OCI-LY7 (cell line): ENCODE results near the gene LYRM4. TPM values are rescaled to one million over a fixed set of nuclear protein-coding genes. Genes with fewer than 3 reads are reported as not detected.

Experiments
- BruUV-seq: library from RNA; stranded (reverse); fragments of 400-500 nt; replicated peaks from 2 replicates; lab custom pipeline; 2021; lab: Mats Ljungman, UMichigan
- CTCF ChIA-PET: fragments of 300-600 bp; sonication (Branson Sonifier 250); formaldehyde crosslinking; loops from one replicate; lab custom pipeline; 2022; ENCODE audit warnings: antibody characterized with exemption; ENCODE audit not compliant: unreplicated experiment; lab: Charles Lee
- POLR2A ChIA-PET: fragments of 300-600 bp; sonication (Branson Sonifier 250); formaldehyde crosslinking; loops from one replicate; lab custom pipeline; 2022; ENCODE audit warnings: antibody characterized with exemption; lab: Charles Lee
- DNase-seq: peaks from one replicate; pipeline ENCODE4 v3.0.0-alpha.2; 2015; ENCODE audit warnings: low spot score
- H2AFZ ChIP-seq: fragments of 200-600 bp; sonication (generic), shearing (Covaris generic); 2 replicates; pipeline ENCODE4 v1.6.1; 2014; ENCODE audit warnings: mild to moderate bottlenecking, antibody characterized with exemption, low read length, moderate library complexity
- H3K27ac ChIP-seq: fragments of 200-600 bp; sonication (generic); 2 replicates; pipeline ENCODE4 v1.5.1; 2014; ENCODE audit warnings: mixed run types, low read depth, mild to moderate bottlenecking, moderate library complexity, low read length, inconsistent platforms; ENCODE audit not compliant: poor library complexity, severe bottlenecking
- H3K36me3 ChIP-seq: fragments of 200-600 bp; sonication (generic); 2 replicates; pipeline ENCODE4 v1.6.1; 2014; ENCODE audit warnings: mild to moderate bottlenecking, antibody characterized with exemption, low read length, moderate library complexity, mixed read lengths; ENCODE audit not compliant: insufficient read depth
- H3K4me1 ChIP-seq: fragments of 200-600 bp; sonication (generic); 2 replicates; pipeline ENCODE4 v1.5.1; 2014; ENCODE audit warnings: mild to moderate bottlenecking, low read length; ENCODE audit not compliant: insufficient read depth, poor library complexity, severe bottlenecking
- H3K4me2 ChIP-seq: fragments of 200-600 bp; sonication (generic); 2 replicates; pipeline ENCODE4 v1.6.1; 2014; ENCODE audit warnings: mild to moderate bottlenecking, low read length
- H3K4me3 ChIP-seq: fragments of 200-600 bp; sonication (generic); 2 replicates; pipeline ENCODE4 v1.5.1; 2014; ENCODE audit warnings: mild to moderate bottlenecking, low read depth, low read length; ENCODE audit not compliant: poor library complexity, severe bottlenecking
- H3K79me2 ChIP-seq: fragments of 200-600 bp; sonication (generic); 2 replicates; pipeline ENCODE4 v1.6.1; 2016; ENCODE audit warnings: low read depth, mild to moderate bottlenecking, low read length, moderate library complexity, mixed read lengths; ENCODE audit not compliant: insufficient read depth
- H3K9me2 ChIP-seq: fragments of 200-600 bp; sonication (generic); 2 replicates; pipeline ENCODE4 v1.6.1; 2016; ENCODE audit warnings: mild to moderate bottlenecking, low read length, mixed read lengths; ENCODE audit not compliant: insufficient read depth
- H3K9me3 ChIP-seq: fragments of 200-600 bp; sonication (generic); 2 replicates; pipeline ENCODE4 v1.6.1; 2014; ENCODE audit warnings: mild to moderate bottlenecking, mixed run types, low read length, mixed read lengths
- H4K20me1 ChIP-seq: fragments of 200-600 bp; sonication (generic); 2 replicates; pipeline ENCODE4 v1.6.1; 2014; ENCODE audit warnings: mild to moderate bottlenecking, antibody characterized with exemption, low read length, moderate library complexity, mixed read lengths; ENCODE audit not compliant: insufficient read depth
- CTCF ChIP-seq: fragments of 200-600 bp; sonication (generic); conservative IDR thresholded peaks from 2 replicates; pipeline ENCODE4 v1.5.1; 2014; ENCODE audit warnings: mild to moderate bottlenecking, antibody characterized with exemption, low read length, moderate library complexity, mixed read lengths
- EZH2phosphoT487 ChIP-seq: fragments of 200-600 bp; sonication (generic); IDR thresholded peaks from 2 replicates; pipeline ENCODE4 v1.6.1; 2018; ENCODE audit warnings: low read depth, borderline replicate concordance, mild to moderate bottlenecking, mixed run types, antibody characterized with exemption, low read length, moderate library complexity, mixed read lengths
- intact Hi-C: fragments of 100-400 bp; cut with micrococcal nuclease; formaldehyde crosslinking; loops from one replicate; pipeline ENCODE4 v1.10.0; 2022; ENCODE audit not compliant: unreplicated experiment
- total RNA-seq, 2 experiments: library from RNA; depleted of rRNA in 1 of 2; stranded (reverse); fragments of >200 nt in 1 of 2; shearing (Covaris generic) in 1 of 2; gene quantifications; 2 replicates each; pipeline ENCODE4 v1.2.3, GENCODE V29; 2014 to 2022

Gene LYRM4
- total RNA-seq, 2 experiments from 2014 or later, result 19.6 to 34.3 TPM

GRCh38 chr6:5094327-5094726 lies 166.4 kb downstream of the LYRM4 start:
- DNase-seq, result no peak
- no TSS peak for BruUV-seq
- H3K36me3 ChIP-seq, result no peaks in the 10 kb centered on the region
- H4K20me1 ChIP-seq, result no peaks in the 10 kb centered on the region
- intact Hi-C loops, result no loop called here
- H3K4me3 ChIP-seq, result no peak overlapping the region
- no peak overlapping the region for H3K4me2 ChIP-seq
- no peak for TF ChIP-seq CTCF
- TF ChIP-seq EZH2phosphoT487, result no peak
- no peaks in the 10 kb centered on the region for H3K4me1 ChIP-seq
- CTCF ChIA-PET, result no interaction called here
- no peaks in the 10 kb centered on the region for H3K79me2 ChIP-seq
- POLR2A ChIA-PET, result no interaction called here
- no peaks in the 10 kb centered on the region for H3K9me3 ChIP-seq
- H3K27ac ChIP-seq, result no peak overlapping the region
- H3K9me2 ChIP-seq, result no peaks in the 10 kb centered on the region
- no peak overlapping the region for H2AFZ ChIP-seq

- no peaks in the 10 kb centered on the region for H3K36me3 ChIP-seq
- ChIA-PET POLR2A (no interaction called here), CTCF (no interaction called here)
- H3K4me1 ChIP-seq, result no peaks in the 10 kb centered on the region
- no peaks in the 10 kb centered on the region for H4K20me1 ChIP-seq
- H3K4me3 ChIP-seq, result no peak overlapping the region
- DNase-seq, result no peak
- H3K79me2 ChIP-seq, result no peaks in the 10 kb centered on the region
- H3K9me3 ChIP-seq, result no peaks in the 10 kb centered on the region
- H2AFZ ChIP-seq, result no peak overlapping the region
- H3K9me2 ChIP-seq, result no peaks in the 10 kb centered on the region
- no TSS peak for BruUV-seq
- TF ChIP-seq CTCF, result no peak
- H3K4me2 ChIP-seq, result no peak overlapping the region
- no peak overlapping the region for H3K27ac ChIP-seq
- intact Hi-C loops, result no loop called here
Observed at GRCh38 chr6:5093231-5094015, 167.3 kb downstream of the LYRM4 start.
